NCI-H69 (cell line): ENCODE results near the gene PLXNA4.
A peak's percentile ranks its signal among the peaks of the same experiment; 100 is the strongest.
"Not testable (repeated sequence)": the region's sequence is repeated elsewhere in the genome, so short reads cannot be mapped to it uniquely, and the experiment has no call there.

Experiments
- DNase-seq: peaks from one replicate; lab custom pipeline; 2025; lab: John Stamatoyannopoulos, UW

Gene PLXNA4

GRCh38 chr7:132169730-132170129, 406.5 kb downstream of the PLXNA4 start:
- DNase-seq: no peak

GRCh38 chr7:132168239-132168638, 408.0 kb downstream of the PLXNA4 start:
- DNase-seq: no peak

DNA sequence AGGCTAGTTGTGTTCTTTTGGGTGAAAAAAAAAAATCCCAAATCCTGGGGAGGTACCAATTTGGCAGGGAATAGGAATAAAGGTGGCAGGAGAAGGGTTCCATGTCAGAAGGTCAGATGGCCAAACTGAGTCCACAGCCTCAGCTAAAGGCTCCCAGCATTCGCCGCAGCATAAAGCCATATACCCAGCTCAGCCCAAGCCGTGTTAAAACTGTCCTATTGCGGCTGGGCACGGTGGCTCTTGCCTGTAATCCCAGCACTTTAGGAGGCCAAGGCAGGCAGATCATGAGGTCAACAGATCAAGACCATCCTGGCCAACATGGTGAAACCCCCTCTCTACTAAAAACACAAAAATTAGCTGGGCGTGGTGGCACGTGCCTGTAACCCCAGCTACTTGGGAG, 410.6 kb downstream of the PLXNA4 start:
- not testable (repeated sequence) for DNase-seq

DNA sequence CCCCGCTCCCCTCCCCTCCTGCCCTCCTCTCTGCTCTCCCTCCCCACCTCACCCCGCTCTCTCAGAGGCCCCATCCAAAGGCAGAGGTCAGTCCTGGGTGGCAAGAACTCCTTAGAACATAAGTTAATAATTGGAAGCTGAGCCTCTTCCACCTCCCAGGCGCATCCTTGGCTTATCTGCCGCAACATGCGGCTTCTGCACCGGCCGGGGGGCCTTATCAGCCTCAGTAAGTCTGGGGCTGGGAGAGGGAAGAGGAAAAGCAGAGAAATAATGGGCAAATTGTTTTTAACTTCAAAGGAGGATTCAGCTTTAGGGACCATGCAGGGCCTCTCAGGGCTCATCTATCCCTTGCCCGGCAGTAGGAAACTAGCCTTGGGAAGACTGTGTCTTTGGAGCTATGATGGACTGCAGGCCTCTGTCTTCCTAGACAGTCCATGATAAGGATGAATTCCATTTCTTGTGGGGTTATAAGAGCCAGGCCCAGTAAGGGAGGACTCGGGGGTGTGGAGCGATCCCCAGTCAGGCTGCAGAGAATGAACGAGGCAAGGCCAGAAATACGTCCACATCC, 411.6 kb downstream of the PLXNA4 start:
- no peak for DNase-seq

DNA sequence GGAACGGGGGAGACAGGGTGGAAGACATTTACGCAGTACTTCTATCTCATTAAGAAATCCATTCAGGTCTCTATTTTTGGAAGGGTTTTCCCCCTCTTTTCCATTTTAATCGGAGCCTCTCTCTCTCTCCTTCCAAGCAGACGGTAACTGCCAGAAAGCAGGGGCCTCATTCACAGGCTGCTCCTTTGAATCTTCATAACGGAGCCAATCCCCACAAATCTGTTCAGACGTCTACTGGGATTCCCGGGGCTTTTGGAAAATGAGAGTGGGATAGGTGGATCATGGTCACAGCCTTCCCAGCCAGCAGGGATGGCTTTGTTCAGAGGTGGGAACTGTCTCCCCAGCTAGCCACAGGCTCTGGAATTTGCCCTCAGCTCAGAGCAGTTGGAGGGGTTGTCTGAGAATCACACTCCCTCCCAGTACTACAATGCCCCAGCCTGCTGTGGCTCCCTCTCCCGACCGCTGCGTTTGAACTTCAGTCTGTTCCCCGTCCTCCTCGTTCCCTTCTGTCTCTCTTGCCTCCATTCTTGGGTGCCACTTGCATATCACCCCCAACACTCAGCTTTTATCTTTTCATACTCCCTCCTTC, 413.6 kb downstream of the PLXNA4 start:
- DNase-seq: no peak

DNA sequence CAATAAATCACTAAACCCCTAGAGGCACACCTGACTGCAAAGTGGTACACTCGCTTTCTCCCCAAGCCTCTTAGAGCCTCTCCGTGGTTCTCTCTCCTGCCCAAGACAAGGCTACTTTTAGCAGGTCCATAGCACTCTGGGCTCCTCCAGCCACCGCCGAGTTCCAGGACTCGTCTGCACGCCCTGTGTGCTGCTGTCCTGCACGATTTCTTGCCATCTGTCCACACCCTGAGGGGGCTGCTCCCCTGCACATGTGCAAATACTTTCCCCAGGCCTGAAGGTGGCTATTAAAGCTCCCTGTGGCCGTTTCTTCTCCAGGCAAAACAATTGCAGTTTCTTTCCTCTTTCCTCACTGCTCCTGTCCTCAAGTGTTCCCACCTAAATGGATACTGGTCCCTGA, 414.3 kb downstream of the PLXNA4 start:
- no peak for DNase-seq

DNA sequence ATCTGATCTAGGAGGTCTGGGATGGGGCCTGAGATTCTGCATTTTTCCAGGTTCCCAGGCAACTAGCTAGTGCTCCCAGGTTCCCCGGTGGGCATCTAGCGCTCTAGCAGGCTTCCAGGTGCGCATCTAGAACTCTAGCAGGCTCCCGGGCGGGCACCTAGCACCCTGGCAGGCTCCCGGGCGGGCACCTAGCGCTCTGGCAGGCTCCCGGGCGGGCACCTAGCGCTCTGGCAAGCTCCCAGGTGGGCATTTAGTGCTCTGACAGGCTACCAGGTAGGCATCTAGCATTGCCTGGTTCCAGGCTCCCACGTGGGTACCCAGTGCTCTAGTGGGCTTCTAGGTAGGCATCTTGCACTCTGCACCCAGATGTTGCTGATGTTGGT, 414.7 kb downstream of the PLXNA4 start:
- DNase-seq: no peak

- no peak for DNase-seq
Measured at GRCh38 chr7:132160611-132161532, 415.4 kb downstream of the PLXNA4 start.

GRCh38 chr7:132158841-132159240, 417.4 kb downstream of the PLXNA4 start:
- DNase-seq: no peak

DNA sequence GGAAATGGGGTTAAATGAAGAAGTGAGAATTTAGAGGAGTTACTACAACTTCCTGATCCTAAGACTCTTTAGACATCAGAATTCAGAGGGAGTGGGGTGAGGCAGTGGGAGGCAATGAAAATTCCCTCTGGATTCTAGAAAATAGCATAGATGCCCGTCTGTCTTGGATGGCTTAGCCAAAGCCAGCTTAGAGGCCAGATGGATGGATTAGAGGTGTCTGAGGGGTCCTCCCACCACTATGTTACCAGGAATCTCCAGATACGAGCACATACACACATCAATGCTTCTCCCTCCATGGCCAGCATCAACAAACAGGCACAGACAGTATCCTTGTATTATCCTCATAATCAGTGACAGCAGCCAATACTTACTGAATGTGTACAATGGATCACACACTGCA, 418.1 kb downstream of the PLXNA4 start:
- no peak for DNase-seq

DNA sequence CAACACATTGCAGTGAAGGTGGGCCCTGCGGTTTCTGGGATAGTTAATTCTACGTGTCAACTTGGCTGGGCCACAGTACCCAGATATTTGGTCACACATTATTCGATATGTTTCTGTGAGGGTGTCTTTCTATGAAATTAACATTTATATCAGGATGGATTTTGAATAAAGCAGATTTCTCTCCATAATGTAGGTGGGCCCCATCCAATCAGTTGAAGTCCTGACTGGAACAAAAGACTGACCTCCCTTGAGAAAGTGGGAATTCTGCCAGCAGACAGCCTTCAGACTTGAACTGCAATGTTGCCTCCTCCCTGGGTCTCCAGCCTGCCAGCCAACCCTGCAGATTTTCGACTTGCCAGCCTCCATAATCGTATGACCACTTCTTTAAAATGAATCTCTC, 420.6 kb downstream of the PLXNA4 start:
- DNase-seq: no peak

DNA sequence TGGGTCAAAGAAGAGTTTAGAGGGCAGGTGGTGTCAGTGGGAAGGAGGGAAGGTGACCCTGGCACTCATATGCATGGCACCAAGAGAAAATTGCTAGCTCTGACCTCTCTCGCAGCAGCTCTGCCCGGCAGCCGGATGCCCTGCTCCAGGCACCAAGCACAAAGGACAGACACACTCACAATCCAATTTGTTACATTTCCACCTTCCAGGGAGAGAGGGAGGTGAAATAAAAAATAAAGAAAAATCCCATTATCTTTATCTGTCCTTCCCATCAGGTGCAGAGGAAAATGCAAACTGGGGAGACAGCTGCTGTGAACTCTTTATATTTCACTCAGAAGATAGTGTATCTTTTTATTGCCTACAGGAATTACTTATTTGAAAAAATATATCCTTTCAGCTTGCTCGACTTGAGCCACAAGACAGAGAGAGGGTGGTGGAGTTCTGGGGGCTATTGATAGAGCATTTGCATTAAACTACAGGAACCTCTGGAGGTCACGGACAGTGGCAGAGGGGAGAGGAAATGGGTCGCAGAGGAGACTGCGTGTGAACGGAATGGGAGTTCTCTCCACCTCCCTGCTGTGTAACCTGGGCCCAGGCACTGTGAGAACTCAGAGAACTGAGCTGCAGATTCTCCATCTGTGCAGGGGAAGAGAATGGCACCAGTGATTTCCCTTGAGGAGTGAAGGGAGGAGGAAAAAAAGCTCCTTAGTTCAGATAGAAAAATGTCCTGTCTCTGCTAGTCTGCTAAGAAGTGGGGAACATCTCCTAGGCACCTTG, 421.4 kb downstream of the PLXNA4 start:
- DNase-seq: no peak

DNA sequence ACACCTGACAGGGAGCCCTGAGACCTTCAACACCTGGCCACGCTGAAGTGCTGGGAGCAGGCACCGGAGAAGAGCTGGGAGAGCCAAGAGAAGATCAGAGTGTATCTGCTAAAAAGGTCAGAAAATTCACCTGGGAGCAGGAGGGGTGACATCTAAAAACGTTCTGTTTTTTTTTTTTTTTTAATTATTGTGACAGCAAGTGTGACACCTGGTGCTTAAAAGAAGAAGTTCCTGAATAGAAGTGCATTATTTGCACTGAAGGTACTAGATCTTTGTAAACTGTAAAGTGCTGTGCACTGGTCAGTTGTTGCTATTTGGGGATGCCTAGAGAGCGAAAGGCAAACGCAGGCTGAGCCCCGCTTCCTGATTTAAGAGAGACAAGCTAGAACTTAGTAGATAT, 422.0 kb downstream of the PLXNA4 start:
- no peak for DNase-seq

DNA sequence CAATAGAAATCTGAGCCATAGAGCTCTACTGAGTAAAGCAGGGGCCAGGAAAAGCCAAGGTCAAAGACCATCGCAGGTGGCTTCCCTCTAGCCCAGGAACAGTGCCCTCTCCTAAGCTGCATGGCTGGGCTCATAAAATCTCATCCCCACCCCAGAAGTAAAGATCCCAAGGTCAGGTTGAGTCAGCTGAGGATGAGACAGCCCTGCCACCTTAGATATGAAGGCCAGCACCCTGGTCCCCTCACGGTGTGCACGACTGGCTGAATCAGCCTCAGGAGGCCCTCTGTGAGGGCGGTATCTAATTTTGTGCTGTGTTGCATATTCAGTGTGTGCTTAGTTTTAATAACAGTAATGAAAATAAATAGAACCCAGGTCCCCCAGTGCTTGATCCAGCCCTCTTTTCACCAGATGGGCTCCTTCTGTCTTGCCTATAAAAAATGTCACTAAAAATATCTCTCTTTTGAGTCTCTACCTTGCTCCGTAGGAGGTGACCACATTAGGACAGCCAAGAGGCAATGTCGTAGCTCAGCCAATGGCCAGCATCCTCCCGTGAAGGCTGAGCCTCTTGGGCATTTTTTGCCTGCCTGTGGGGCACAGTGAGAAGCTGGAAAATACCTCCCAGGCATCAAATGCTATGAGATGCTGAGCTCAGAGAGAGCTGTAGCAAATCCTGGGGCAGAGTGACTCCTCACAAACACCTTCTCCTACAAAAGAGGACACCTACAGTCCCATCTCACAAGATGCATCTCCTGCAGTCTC, 424.0 kb downstream of the PLXNA4 start:
- DNase-seq: no peak

DNA sequence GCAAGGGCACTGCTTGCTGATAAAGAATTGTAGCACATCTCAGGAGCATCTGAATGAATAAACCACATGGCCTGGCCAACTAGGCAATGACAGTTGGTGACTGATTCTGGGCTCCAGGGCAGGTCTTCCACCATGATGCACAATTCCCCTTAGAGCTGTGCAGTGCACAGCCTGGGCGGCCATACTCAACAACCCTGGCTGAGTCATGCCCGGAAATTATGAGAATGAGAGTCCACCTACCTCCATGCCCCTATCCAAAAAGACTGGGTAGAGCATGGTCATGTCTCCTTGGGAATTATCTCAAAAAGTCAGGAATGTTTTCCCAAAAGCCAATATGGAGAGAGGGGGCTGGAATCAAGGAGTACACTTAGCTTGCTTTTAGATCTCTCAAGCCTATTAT, 425.6 kb downstream of the PLXNA4 start:
- no peak for DNase-seq

GRCh38 chr7:132149436-132150304, 426.6 kb downstream of the PLXNA4 start:
- no peak for DNase-seq

DNA sequence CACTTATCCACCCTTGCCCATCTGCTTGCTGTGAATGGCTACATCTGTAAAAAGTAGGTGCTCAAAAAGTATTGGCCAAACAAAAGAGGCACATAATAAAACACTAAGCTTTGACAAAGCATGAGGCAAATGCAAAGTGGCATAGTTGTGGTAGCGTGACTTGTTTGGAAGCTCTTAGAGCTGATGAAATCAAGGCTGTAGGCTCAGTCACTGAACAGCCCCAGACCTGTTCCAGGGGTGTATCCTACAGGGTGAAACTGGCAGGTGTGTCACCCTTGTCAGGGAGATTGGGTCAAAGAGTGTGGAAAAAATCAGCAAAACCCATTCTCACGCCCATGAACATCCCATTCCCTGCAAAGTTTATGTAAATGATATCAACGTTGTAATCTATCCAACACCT, 427.4 kb downstream of the PLXNA4 start:
- no peak for DNase-seq

DNA sequence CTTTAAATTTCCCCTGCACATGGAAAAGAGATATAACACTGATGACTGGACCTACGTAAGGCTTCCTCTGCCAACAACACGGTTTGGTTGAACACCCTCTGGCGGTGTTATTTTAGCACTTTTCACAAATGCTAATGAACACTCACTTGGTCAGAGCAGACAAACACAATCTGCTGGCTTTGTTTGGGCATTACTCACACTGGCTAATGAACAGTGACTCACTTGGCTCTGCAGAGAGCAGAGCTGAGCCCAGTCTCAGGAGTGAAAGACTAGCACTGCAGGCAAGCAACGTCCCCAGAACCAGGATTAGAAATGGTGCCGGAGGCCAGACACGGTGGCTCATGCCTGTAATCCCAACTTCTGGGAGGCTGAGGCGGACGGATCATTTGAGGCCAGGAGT, 430.8 kb downstream of the PLXNA4 start:
- peak; percentile 15 for DNase-seq

- DNase-seq: no peak
Measured at GRCh38 chr7:132145063-132145462, 431.2 kb downstream of the PLXNA4 start.

- DNase-seq: no peak
Measured at GRCh38 chr7:132142006-132142405, 434.3 kb downstream of the PLXNA4 start.

DNA sequence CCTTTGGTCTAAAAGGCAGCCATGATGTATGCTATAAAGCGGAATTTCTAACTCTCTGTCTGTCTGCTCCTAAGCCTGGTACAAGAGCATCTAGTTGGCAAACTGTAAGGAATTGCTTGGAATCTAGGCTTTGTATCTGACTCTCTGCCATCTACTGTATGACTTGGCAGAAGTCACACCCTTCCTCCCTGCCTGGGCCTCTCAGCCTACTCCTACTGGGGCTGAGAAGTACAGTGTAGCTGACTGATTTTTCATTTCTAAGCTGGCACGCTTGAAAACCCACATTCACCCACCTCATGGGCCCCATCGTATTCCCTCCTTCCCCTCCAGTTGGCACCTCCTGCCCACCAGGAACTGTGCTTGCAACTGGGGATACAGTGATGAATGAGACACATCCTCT, 435.2 kb downstream of the PLXNA4 start:
- no peak for DNase-seq
